ENCODE data around the gene NACA.
"Not testable (repeated sequence)": the region's sequence is repeated elsewhere in the genome, so short reads cannot be mapped to it uniquely, and the experiment has no call there.

GRCh38 chr12:56704522-56704921 is 20.6 kb downstream of the NACA start:
- TF ChIP-seq CTCF (IDR thresholded peaks at IDR 0.05; ENCODE audit: insufficient read depth, low read depth, low read length); EZH2 (IDR thresholded peaks at IDR 0.05; ENCODE audit: insufficient read depth, low read length): not testable (repeated sequence)

Measured in astrocyte (in vitro differentiated cells and primary cell).